ENCODE data around the gene TRPM2.
"Not testable (repeated sequence)": the region's sequence is repeated elsewhere in the genome, so short reads cannot be mapped to it uniquely, and the experiment has no call there.

TRPM2 gene

DNA sequence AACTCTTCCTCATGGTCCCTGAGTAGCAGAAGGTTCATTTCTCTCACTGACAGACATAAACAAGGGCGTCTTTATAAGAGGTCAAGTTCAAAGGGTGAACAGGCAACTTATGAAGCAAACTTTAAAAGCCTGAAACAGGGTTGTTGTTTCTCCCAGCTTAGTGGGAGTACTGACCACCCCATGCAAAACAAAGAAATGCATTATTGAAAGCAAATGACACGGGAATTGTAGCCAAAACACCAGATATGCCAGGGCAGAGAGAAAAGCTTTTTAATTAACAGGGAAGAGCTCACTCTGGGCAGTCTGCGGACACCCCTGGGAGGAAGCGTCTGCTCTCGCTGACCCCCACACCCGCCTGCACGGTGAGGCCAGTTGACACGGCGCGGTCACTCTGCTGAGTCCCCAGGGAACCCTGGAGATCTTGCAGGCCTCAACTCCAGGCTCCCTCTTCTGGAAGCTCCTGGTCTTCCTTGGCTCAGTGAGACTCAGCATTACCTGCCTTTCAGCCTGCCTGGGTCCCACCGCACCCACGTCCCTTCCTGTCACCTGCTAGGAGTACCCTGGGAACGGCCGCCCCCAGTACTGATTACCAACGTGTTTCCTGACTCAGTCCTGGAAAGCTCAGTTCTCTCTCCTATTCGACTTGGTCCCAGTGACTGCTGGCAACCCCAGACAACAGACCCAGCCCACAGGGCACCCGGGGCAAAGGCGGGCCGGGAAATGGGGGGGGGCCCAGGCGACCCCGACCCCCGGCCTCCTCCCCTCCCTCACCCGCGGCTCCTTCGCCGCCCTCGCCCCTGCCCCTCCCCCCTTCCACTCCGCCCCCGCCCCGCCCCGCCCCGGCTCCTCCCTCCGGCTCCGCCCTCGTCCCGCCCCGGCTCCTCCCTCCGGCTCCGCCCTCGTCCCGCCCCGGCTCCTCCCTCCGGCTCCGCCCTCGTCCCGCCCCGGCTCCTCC is 15.2 kb upstream of the TRPM2 start:
- Mint-ChIP-seq H3K4me3 (peak overlapping the region; percentile 58), H3K36me3 (ENCODE audit: low read depth) (peaks cover 27% of the 10 kb centered on the region), H3K27me3 (no peaks in the 10 kb centered on the region), H3K27ac (peak overlapping the region; percentile 79), H3K9me3 (no peaks in the 10 kb centered on the region), H3K4me1 (ENCODE audit: low read depth) (peaks cover 26% of the 10 kb centered on the region)
- DNase-seq, result peak; percentile 67

DNA sequence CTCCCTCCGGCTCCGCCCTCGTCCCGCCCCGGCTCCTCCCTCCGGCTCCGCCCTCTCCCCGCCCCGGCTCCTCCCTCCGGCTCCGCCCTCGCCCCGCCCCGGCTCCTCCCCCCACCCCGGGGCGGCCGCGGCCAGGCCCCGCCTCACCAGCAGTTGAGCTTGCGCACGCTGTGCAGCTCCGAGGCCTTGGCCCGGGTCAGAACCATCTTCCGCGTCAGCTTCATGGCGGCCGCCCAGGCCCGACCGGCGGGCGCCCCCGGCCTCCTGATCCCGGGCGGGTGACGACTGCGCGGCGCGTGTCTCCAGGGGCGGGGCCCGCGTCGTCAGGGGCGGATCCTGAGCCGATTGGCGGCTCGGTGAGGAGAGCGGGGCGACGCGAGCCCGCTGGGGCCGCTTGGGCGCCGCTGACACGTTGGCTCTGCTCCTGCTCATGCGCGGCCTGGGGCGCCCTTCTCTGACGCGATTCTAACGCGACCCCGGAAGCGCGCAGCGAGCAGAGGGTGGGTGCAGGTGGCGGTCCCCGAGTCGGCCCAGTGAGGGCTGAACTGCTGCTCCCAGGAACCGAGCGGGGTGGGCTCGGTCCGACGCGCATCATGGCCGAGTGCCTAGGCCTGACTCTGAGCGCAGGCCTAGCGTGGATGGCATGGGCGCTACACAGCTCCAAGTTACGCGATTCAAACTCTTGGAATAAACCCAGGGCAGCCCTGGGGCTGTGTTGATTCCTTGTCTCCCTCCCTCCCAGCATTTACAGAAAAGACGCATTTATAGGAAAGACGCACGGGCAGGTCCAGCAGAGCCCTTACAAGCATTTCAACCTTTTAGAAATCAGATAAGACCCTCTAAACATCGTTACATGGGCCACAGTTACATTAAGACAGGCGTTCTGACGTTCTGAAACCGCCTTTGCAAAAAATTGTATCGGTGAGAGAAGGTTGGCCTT is 14.2 kb upstream of the TRPM2 start, which contains the start of gene CFAP410:
TSS of gene CFAP410 (minus strand) at position 420 of the 940 bp plus-strand sequence. CDS start at position 224, 196 bp downstream.
- Mint-ChIP-seq H3K27me3 (no peaks in the 10 kb centered on the region), H3K4me3 (peak within 1 kb of the TSS; percentile 94)
- DNase-seq, result peak; percentile 98

DNA sequence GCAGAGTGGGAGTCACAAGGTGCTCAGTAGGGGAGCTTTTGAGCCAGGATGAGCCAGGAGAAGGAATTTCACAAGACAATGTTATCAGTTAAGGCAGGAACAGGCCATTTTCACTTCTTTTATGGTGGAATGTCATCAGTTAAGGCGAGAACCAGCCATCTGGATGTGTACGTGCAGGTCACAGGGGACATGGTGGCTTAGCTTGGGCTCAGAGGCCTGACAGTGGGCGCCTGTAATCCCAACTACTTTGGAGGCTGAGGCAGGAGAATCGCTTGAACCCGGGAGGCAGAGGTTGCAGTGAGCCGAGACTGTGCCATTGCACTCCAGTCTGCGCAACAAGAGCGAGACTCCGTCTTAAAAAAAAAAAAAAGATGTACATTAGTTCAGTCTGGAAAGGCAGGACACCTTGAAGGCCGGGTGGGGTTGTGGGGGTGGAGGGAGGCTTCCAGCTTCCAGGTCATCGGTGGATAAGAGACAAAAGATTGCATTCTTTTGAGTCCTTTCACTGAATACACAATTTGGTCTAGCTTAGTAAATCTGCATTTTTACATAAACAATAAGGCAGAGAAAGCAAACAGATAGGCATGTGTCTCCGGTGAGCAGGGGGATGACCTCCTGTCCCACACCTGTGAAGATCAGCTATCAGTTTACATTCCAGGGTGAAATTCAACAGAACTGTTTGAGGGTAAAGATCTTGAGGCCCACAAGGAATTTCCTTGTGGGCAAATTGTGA is 11.5 kb upstream of the TRPM2 start:
- Mint-ChIP-seq H3K36me3 (ENCODE audit: low read depth) (peaks cover 12% of the 10 kb centered on the region), H3K4me1 (ENCODE audit: low read depth) (peaks cover 26% of the 10 kb centered on the region)
- not testable (repeated sequence) for H3K9me3 Mint-ChIP-seq, H3K4me3 Mint-ChIP-seq, H3K27ac Mint-ChIP-seq, DNase-seq, H3K27me3 Mint-ChIP-seq

More for the DNA sequence above, 14.2 kb upstream of the TRPM2 start, which contains the start of gene CFAP410:
- peaks cover 27% of the 10 kb centered on the region for H3K36me3 Mint-ChIP-seq (ENCODE audit: low read depth)
- peaks cover 26% of the 10 kb centered on the region for H3K4me1 Mint-ChIP-seq (ENCODE audit: low read depth)
- peak within 1 kb of the TSS; percentile 97 for H3K27ac Mint-ChIP-seq
- no peaks in the 10 kb centered on the region for H3K9me3 Mint-ChIP-seq

DNA sequence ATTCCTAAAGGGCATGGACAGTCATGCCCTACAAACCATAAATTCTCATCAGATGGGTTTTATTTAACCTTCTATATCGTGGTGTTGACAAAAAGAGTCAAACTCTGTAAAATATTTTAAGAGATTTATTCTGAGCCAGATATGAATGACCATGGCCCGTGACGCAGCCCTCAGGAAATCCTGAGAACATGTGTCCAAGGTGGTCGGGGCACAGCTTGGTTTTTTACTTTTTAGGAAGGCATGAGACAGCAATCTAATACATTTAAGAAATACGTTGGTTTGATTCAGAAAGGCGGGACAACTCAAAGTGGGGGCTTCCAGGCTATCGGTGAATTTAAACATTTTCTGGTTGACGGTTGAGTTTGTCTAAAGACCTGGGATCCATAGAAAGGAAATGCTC is 10.4 kb upstream of the TRPM2 start:
- not testable (repeated sequence) for H3K27ac Mint-ChIP-seq; H3K4me3 Mint-ChIP-seq; H3K36me3 Mint-ChIP-seq (ENCODE audit: low read depth); H3K27me3 Mint-ChIP-seq; DNase-seq; H3K9me3 Mint-ChIP-seq
- peaks cover 20% of the 10 kb centered on the region for H3K4me1 Mint-ChIP-seq (ENCODE audit: low read depth)

DNA sequence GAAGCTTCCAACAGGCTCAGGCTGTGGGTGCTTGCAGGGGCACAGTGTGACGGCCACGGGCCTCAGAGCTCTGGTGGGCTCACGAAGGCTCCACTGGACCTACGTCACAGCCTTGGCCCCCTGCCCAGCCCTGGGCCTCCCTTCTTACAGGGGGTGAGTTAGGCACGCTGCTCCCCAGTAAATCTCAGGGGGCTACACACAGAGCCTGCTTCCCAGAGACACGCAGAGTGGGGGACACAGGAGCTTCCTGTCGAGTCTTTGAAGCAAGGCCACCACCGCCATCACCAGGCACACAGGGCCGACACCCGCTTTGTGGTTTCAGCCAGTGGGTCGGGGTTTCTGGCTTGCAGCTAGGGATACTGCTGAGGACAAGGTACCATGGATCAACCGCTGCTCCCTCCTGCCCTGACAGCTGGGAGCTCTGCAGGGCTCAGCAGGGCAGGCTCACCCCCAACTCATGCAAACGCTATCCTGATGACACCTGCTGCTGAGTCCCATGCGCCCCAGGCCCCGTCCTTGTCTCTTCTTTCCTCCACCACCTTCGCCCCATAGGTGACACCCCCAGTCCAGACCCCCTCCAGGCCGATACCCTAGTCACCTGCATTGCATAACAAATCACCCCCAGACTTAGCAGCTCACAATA is 8.8 kb upstream of the TRPM2 start:
- Mint-ChIP-seq H3K4me1 (ENCODE audit: low read depth) (peaks cover 14% of the 10 kb centered on the region), H3K9me3 (no peaks in the 10 kb centered on the region), H3K27me3 (peaks cover 7% of the 10 kb centered on the region), H3K36me3 (ENCODE audit: low read depth) (peaks cover 1% of the 10 kb centered on the region), H3K27ac (no peak overlapping the region), H3K4me3 (no peak overlapping the region)
- no peak for DNase-seq

DNA sequence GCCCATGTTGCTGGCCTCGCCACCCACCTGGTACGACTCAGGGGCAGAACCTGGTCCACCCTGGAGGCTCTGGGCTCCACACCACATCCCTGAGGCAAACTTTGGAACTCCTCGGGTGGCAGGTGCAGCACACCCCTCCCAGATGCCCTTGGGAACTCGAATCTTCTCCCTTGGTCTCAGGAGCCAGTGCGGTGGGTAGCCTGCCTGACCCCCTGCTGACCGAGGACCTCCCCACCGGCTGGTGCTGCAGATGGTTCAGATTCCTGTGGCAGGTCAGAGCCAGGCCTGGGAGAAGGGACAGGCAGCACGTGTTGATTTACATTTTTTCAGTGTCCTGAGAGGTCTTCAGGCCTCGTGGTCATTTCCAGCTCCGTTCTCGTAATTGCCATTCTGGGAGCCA is 7.9 kb upstream of the TRPM2 start:
- peaks cover 6% of the 10 kb centered on the region for H3K4me1 Mint-ChIP-seq (ENCODE audit: low read depth)
- no peaks in the 10 kb centered on the region for H3K36me3 Mint-ChIP-seq (ENCODE audit: low read depth)
- peaks cover 7% of the 10 kb centered on the region for H3K27me3 Mint-ChIP-seq
- no peak overlapping the region for H3K4me3 Mint-ChIP-seq
- H3K27ac Mint-ChIP-seq, result no peak overlapping the region
- no peak for DNase-seq
- no peaks in the 10 kb centered on the region for H3K9me3 Mint-ChIP-seq

DNA sequence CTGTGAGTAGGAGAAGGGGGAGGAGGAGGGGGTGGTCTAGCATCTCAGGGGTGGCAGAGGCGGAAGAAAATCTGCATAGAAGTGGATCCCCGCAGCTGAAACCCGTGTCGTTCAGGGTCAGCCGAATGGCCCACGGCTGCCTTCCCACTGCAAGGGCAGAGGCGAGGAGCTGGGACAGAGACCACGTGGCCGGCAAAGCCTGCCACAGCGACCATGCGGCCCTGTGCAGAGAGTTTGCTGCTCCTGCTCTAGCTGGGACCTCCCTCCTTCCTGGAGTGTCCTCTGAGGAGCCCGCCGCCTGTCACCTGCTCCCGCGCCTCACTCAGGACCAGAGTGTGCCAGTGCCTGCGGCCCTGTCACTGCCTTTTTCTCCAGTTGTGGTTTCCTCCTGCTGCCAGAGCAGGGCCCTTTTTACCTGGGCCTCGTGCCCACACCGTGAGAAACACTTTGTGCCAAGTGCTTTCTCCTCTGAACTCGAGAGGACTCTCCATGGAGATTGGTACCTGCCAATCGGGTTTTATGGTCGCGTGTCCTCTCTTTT is 5.4 kb upstream of the TRPM2 start:
- no peaks in the 10 kb centered on the region for H3K9me3 Mint-ChIP-seq
- H3K4me1 Mint-ChIP-seq (ENCODE audit: low read depth), result peaks cover 17% of the 10 kb centered on the region
- H3K36me3 Mint-ChIP-seq (ENCODE audit: low read depth), result no peaks in the 10 kb centered on the region
- H3K27me3 Mint-ChIP-seq, result peaks cover 15% of the 10 kb centered on the region
- H3K4me3 Mint-ChIP-seq, result no peak overlapping the region
- H3K27ac Mint-ChIP-seq, result no peak overlapping the region
- no peak for DNase-seq

DNA sequence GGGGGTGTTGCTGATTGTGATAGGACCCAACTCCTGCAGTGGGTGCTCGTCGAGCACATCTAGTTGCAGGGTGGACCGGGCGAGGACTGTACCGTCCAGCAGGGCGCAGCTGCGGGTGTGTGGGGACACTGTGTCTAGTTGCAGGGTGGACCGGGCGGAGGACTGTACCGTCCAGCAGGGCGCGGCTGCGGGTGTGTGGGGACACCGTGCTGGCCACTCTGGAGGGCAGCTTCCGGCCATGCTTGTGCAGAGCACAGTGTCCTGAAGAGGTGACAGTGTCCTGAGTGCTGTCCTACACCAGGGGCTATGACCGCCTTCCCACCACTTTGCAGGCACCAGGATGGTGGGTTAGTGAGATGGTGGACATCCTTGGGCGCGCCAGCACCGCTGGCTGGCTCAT is 4.6 kb upstream of the TRPM2 start:
- Mint-ChIP-seq H3K27me3 (peaks cover 15% of the 10 kb centered on the region), H3K9me3 (no peaks in the 10 kb centered on the region), H3K4me1 (ENCODE audit: low read depth) (peaks cover 25% of the 10 kb centered on the region), H3K27ac (no peak overlapping the region), H3K36me3 (ENCODE audit: low read depth) (peaks cover 6% of the 10 kb centered on the region), H3K4me3 (no peak overlapping the region)
- no peak for DNase-seq

DNA sequence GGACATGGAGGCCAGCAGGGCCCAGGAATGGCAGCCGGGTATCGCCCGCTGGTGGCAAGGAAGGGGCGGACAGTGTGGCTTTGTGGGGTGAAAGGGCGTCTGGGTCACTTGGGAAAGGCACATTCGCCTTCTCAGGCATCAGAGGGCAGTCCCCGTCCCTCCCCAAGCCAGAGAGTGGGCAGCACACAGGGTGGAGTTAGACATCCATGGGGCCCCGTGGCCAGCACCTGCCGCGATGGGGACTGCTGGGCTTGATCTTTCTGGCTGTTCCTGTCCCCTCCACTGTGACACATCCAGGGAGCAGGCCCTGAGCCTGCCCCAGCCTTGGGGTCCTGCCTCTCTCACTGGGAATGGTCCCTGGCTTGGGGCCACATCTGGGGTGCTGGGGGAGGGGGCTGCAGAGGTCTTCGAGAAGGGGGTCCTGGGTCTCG is 4.0 kb upstream of the TRPM2 start:
- H3K27me3 Mint-ChIP-seq, result peaks cover 15% of the 10 kb centered on the region
- no peak overlapping the region for H3K4me3 Mint-ChIP-seq
- peaks cover 31% of the 10 kb centered on the region for H3K4me1 Mint-ChIP-seq (ENCODE audit: low read depth)
- H3K27ac Mint-ChIP-seq, result no peak overlapping the region
- DNase-seq, result no peak
- H3K36me3 Mint-ChIP-seq (ENCODE audit: low read depth), result peaks cover 11% of the 10 kb centered on the region
- no peaks in the 10 kb centered on the region for H3K9me3 Mint-ChIP-seq

DNA sequence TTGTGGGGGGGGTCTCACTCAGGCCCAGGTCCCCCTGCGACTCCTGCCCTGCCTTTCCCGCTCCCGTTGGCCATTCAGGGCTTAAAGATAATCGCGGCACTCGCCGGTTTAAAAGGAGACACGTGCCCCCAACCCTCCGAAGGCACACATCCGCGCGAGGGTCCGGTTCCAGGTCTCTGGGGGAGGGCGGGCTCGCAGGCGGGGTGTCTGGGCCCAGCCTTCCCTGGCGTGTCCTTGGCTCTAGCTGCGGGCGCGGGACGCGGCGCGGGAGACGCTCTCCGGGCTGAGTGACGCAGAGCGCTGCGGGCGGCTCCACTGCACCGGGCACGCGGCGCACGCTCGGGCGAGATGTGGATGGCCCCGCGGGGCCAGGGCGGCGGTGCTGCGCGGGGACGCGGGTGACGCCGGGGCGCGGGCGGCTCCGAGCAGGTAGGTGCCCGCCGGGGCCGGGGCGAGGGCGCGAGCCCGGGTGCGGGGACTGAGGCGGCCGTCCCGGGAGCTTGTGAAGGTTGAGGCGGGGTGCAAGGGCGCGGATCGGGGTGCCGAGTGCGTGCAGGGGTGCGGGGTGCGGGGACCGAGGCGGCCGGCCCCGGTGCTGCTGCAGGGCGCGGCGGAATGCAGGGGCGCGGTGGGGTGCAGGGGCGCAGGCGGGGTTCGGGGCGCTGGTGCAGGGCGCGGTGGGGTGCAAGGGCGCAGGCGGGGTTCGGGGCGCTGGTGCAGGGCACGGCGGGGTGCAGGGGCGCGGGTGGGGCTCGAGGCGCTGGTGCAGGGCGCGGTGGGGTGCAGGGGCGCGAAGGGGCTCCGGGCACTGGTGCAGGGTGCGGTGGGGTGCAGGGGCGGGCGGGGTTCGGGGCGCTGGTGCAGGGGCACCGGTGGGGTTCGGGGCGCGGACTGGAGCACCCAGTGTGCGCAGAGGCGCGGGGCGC is 3.3 kb upstream of the TRPM2 start:
- peaks cover 15% of the 10 kb centered on the region for H3K27me3 Mint-ChIP-seq
- no peaks in the 10 kb centered on the region for H3K9me3 Mint-ChIP-seq
- H3K4me3 Mint-ChIP-seq, result no peak overlapping the region
- H3K4me1 Mint-ChIP-seq (ENCODE audit: low read depth), result peaks cover 38% of the 10 kb centered on the region
- H3K36me3 Mint-ChIP-seq (ENCODE audit: low read depth), result peaks cover 17% of the 10 kb centered on the region
- no peak overlapping the region for H3K27ac Mint-ChIP-seq
- DNase-seq, result no peak

DNA sequence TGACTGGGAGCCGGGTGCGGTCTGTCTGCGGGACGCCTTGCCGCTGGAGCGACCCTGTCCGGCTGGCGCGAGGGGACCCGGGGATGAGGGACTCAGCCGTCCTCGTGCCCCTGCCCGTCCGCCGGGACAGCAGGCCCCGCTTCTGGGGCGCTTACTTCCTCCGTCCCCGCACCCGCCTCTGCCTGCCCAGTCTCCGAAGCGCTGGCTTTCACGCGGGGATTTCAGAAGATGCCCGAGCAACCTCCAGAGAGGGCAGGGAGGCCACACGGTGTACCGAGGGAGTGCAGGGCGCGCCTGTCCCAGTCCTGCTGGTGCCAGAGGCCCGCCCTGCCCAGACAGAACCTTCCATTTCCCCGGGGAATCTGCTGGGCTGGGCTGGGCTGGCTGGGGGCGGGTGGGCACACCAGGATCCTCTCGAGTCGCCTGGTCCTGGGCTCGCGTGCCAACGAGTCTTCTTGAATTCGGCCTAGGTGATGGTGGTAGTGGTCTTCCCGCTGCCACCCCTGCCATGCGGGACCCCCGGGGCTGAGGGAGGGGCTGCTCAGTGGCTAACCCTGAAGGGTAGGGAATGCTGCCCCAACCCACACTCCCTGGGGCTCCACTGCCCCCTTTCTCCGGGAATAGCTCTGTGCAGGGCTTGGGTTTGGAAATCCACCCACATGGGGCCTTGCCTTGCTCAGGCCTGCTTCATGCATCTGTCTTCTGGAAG is 2.5 kb upstream of the TRPM2 start:
- no peak for DNase-seq
- Mint-ChIP-seq H3K9me3 (no peaks in the 10 kb centered on the region), H3K36me3 (ENCODE audit: low read depth) (peaks cover 24% of the 10 kb centered on the region), H3K27me3 (peaks cover 15% of the 10 kb centered on the region), H3K4me3 (no peak overlapping the region), H3K4me1 (ENCODE audit: low read depth) (peaks cover 45% of the 10 kb centered on the region), H3K27ac (no peak overlapping the region)

DNA sequence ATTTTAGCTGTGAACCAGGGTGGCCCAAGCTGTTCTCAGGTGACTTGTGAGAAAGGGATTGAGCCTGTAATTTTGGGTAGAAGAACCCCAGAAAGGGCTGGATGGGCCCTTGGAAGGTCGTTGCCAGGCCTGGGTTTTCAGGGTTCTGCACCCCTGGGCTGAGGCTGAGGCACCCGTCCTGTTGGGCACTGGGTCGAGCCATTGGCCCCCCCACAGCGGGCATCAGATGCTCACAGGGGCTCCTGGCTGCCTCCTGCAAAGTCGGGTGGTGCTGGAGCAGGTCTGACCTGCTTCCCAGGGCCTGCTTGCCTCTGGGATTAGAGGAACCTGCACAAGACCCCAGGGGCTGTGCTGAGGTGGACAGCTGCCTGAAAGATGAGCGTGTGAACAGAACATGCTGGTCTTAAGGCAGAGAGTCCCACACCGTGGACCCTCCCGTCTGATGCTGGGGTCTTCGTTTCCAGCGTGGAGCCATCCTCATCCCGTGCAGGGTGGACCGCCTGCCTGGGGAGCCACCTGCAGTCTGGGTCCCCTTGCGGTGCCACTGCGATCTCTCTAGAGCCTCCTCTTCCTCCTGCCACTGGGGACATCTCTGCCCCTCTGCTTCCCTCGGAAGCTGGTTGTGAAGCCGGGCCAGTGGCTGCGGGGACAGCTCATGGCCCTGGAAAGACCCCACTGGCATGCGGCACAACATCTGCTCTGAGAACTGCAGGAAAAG is 1.7 kb upstream of the TRPM2 start:
- no peak for DNase-seq
- Mint-ChIP-seq H3K27ac (no peak overlapping the region), H3K36me3 (ENCODE audit: low read depth) (peaks cover 31% of the 10 kb centered on the region), H3K9me3 (no peaks in the 10 kb centered on the region), H3K27me3 (peaks cover 15% of the 10 kb centered on the region), H3K4me1 (ENCODE audit: low read depth) (peaks cover 52% of the 10 kb centered on the region), H3K4me3 (no peak overlapping the region)
